Ascending aorta (tissue), 2 donors: ENCODE data around the gene PSMB5. TPM values are rescaled to one million over a fixed set of nuclear protein-coding genes. Genes with fewer than 3 reads are reported as not detected.

Experiments
- DNase-seq, 2 donors: peaks; one replicate each; pipeline ENCODE4 v3.0.0-alpha.2; 2019; ENCODE audit warnings: low spot score in 2 of 2
- H3K27ac ChIP-seq, 2 donors: fragments of 200-600 bp; sonication (generic); one replicate each; pipeline ENCODE4 v1.5.1; 2016 to 2017; ENCODE audit warnings: mild to moderate bottlenecking in 1 of 2
- H3K27me3 ChIP-seq: fragments of 200-600 bp; sonication (generic); one replicate; pipeline ENCODE4 v1.5.1; 2017
- H3K36me3 ChIP-seq, 2 donors: fragments of 200-600 bp; sonication (generic); one replicate each; pipeline ENCODE4 v1.5.1; 2016
- H3K4me1 ChIP-seq, 2 donors: fragments of 200-600 bp; sonication (generic); one replicate each; pipeline ENCODE4 v1.5.1; 2016 to 2017; ENCODE audit warnings: mild to moderate bottlenecking in 1 of 2
- H3K4me3 ChIP-seq, 2 donors: fragments of 200-600 bp; sonication (generic); one replicate each; pipeline ENCODE4 v1.5.1; 2016 to 2017; ENCODE audit warnings: mild to moderate bottlenecking in 1 of 2
- H3K9me3 ChIP-seq, 2 donors: fragments of 200-600 bp; sonication (generic); one replicate each; pipeline ENCODE4 v1.5.1; 2016
- CTCF ChIP-seq, 3 experiments: fragments of 200-600 bp in 2 of 3; fragments of 450-650 bp in 1 of 3; sonication (generic) in 2 of 3; IDR thresholded peaks; one replicate each; pipeline ENCODE4 v1.5.1; 2016 to 2019; ENCODE audit warnings: antibody characterized with exemption in 3 of 3, mild to moderate bottlenecking in 1 of 3, moderate library complexity in 1 of 3
- intact Hi-C: fragments of 100-400 bp; cut with DNase I; formaldehyde crosslinking; loops from one replicate; pipeline ENCODE4 v1.15.1; 2023
- total RNA-seq: library from RNA; depleted of rRNA; stranded (reverse); fragments of >200 nt; gene quantifications from one replicate; pipeline ENCODE4 v1.1.0, GENCODE V29; 2016

The PSMB5 gene
- total RNA-seq, 1 donor from 2014 or later = 62.7 TPM

GRCh38 chr14:23030936-23031335 lies 3.8 kb downstream of the PSMB5 start:
- intact Hi-C loops = no loop called here
- no peak for TF ChIP-seq CTCF (IDR thresholded peaks at IDR 0.05)
- H3K4me1 ChIP-seq = peaks cover 7 to 8% of the 10 kb centered on the region in 2 donors
- DNase-seq = no peak
- H3K27ac ChIP-seq = no peak overlapping the region
- no peak overlapping the region for H3K4me3 ChIP-seq
- no peaks in the 10 kb centered on the region for H3K9me3 ChIP-seq
- peaks cover 47 to 52% of the 10 kb centered on the region in 2 donors for H3K36me3 ChIP-seq
- H3K27me3 ChIP-seq = no peaks in the 10 kb centered on the region

GRCh38 chr14:23028799-23029198 lies 5.9 kb downstream of the PSMB5 start:
- H3K27me3 ChIP-seq = no peaks in the 10 kb centered on the region
- no peak for TF ChIP-seq CTCF (IDR thresholded peaks at IDR 0.05)
- intact Hi-C loops = no loop called here
- no peak overlapping the region for H3K4me3 ChIP-seq
- H3K36me3 ChIP-seq = peaks cover 60 to 62% of the 10 kb centered on the region in 2 donors
- DNase-seq = no peak
- no peaks in the 10 kb centered on the region for H3K9me3 ChIP-seq
- H3K4me1 ChIP-seq = peaks cover 6 to 7% of the 10 kb centered on the region in 2 donors
- no peak overlapping the region for H3K27ac ChIP-seq

- Histone ChIP-seq H3K9me3 (no peaks in the 10 kb centered on the region), H3K4me3 (no peak overlapping the region), H3K4me1 (no peaks in the 10 kb centered on the region), H3K36me3 (peaks cover 29 to 38% of the 10 kb centered on the region in 2 donors), H3K27ac (no peak overlapping the region), H3K27me3 (no peaks in the 10 kb centered on the region)
- no peak for DNase-seq
- intact Hi-C loops = no loop called here
- TF ChIP-seq CTCF (IDR thresholded peaks at IDR 0.05) = no peak
Observed at GRCh38 chr14:23025151-23025814, 9.4 kb downstream of the PSMB5 start.

- no peak overlapping the region for H3K4me3 ChIP-seq
- intact Hi-C loops = no loop called here
- no peaks in the 10 kb centered on the region for H3K27me3 ChIP-seq
- H3K36me3 ChIP-seq = peaks cover 28 to 34% of the 10 kb centered on the region in 2 donors
- TF ChIP-seq CTCF (IDR thresholded peaks at IDR 0.05) = no peak
- peak in 1 of 2 donors; percentile 5 for DNase-seq
- H3K4me1 ChIP-seq = no peaks in the 10 kb centered on the region
- no peaks in the 10 kb centered on the region for H3K9me3 ChIP-seq
- no peak overlapping the region for H3K27ac ChIP-seq
Observed at GRCh38 chr14:23024612-23025075, 10.1 kb downstream of the PSMB5 start.

GRCh38 chr14:23023795-23024152 lies 10.9 kb downstream of the PSMB5 start:
- intact Hi-C loops = no loop called here
- no peak for TF ChIP-seq CTCF (IDR thresholded peaks at IDR 0.05)
- Histone ChIP-seq H3K4me3 (no peak overlapping the region), H3K27ac (no peak overlapping the region), H3K9me3 (no peaks in the 10 kb centered on the region), H3K4me1 (no peaks in the 10 kb centered on the region), H3K36me3 (peaks cover 24 to 29% of the 10 kb centered on the region in 2 donors), H3K27me3 (no peaks in the 10 kb centered on the region)
- peak in 1 of 2 donors; percentile 7 for DNase-seq
